Stomach (tissue), 4 donors: ENCODE results near the gene CPLANE2.

Experiments
- EP300 ChIP-seq: sonication (generic); formaldehyde crosslinking; IDR thresholded peaks from one replicate; pipeline ENCODE4 v1.6.1; 2017; ENCODE audit warnings: antibody characterized with exemption
- POLR2A ChIP-seq, 4 donors: fragments of 450-650 bp; IDR thresholded peaks; one replicate each; pipeline ENCODE4 v1.6.1; 2016; ENCODE audit warnings: antibody characterized with exemption in 4 of 4, control low read depth in 2 of 4, mild to moderate bottlenecking in 1 of 4, moderate library complexity in 1 of 4
- POLR2AphosphoS5 ChIP-seq, 3 donors: sonication (generic); formaldehyde crosslinking; IDR thresholded peaks; one replicate each; pipeline ENCODE4 v1.6.1; 2016; ENCODE audit warnings: antibody characterized with exemption in 3 of 3
- TF ChIP-seq, protein P1 (sequence below), 7 experiments: fragments of 450-650 bp in 4 of 7; fragments of 200-600 bp in 3 of 7; sonication (generic) in 3 of 7; IDR thresholded peaks; one replicate each; pipeline ENCODE4 v1.5.1; 2016 to 2019; ENCODE audit warnings: antibody characterized with exemption in 7 of 7, control low read depth in 2 of 7, mild to moderate bottlenecking in 1 of 7

DNA sequence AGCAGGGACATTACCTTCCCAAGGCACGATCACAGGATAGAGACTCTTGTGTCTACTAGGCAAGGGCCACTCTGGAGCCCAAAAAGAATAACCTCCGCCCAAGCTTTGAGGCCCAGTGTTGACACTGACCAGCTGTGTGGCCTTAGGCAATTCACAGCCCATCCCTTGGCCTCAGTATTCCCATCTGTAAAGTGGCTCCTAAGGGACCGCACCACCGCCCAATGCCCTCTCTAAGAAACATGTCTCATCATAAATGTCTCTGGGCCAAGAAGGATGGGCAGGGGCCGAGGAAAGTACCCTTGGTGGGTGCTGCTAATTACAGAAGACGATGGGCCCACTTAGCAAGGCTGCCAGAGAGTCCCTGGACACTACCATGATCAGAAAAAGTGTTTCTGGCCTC is 25.2 kb downstream of the CPLANE2 start:
- TF ChIP-seq, protein P1, sequence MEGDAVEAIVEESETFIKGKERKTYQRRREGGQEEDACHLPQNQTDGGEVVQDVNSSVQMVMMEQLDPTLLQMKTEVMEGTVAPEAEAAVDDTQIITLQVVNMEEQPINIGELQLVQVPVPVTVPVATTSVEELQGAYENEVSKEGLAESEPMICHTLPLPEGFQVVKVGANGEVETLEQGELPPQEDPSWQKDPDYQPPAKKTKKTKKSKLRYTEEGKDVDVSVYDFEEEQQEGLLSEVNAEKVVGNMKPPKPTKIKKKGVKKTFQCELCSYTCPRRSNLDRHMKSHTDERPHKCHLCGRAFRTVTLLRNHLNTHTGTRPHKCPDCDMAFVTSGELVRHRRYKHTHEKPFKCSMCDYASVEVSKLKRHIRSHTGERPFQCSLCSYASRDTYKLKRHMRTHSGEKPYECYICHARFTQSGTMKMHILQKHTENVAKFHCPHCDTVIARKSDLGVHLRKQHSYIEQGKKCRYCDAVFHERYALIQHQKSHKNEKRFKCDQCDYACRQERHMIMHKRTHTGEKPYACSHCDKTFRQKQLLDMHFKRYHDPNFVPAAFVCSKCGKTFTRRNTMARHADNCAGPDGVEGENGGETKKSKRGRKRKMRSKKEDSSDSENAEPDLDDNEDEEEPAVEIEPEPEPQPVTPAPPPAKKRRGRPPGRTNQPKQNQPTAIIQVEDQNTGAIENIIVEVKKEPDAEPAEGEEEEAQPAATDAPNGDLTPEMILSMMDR (IDR thresholded peaks at IDR 0.05), result no peak
- TF ChIP-seq POLR2A (IDR thresholded peaks at IDR 0.05), result no peak
- TF ChIP-seq POLR2AphosphoS5 (IDR thresholded peaks at IDR 0.05), result no peak
- no peak for TF ChIP-seq EP300
